Dermis microvascular lymphatic vessel endothelial cell (primary cell): ENCODE data around the gene APIP. TPM values are rescaled to one million over a fixed set of nuclear protein-coding genes. Genes with fewer than 3 reads are reported as not detected.
A peak's percentile ranks its signal among the peaks of the same experiment; 100 is the strongest.

ENCODE experiments used
- DNase-seq, 2 donors: peaks; one replicate each; pipeline versions ENCODE4 v3.0.0 to v3.0.0-alpha.2; 2010; ENCODE audit warnings: low read depth in 2 of 2
- total RNA-seq: library from RNA; depleted of rRNA; stranded (reverse); fragments of >200 nt; gene quantifications from 2 replicates; pipeline ENCODE4 v1.2.1, GENCODE V29; 2014

Gene APIP
- total RNA-seq, result 9.0 and 16.6 TPM in 2 replicates

- peak; percentile 94 to 99 for DNase-seq
Observed at GRCh38 chr11:34916015-34916842, at the start of gene APIP, which contains the start of gene PDHX. Gene APIP, minus strand, starts transcription at chr11:34916379. Its CDS starts 95 bp downstream, at chr11:34916284. Gene PDHX, plus strand, starts transcription at chr11:34916618. Its CDS starts 38 bp downstream, at chr11:34916656.

GRCh38 chr11:34964610-34965331, 48.6 kb upstream of the APIP start:
- no peak for DNase-seq

GRCh38 chr11:34963351-34963750, 47.2 kb upstream of the APIP start:
- DNase-seq, result no peak

- no peak for DNase-seq
Observed at GRCh38 chr11:34962034-34962433, 45.9 kb upstream of the APIP start.

- no peak for DNase-seq
Observed at GRCh38 chr11:34960277-34960676, 44.1 kb upstream of the APIP start.

GRCh38 chr11:34959770-34960169, 43.6 kb upstream of the APIP start:
- no peak for DNase-seq

GRCh38 chr11:34957606-34958005, 41.4 kb upstream of the APIP start:
- DNase-seq, result no peak

GRCh38 chr11:34957206-34957605, 41.0 kb upstream of the APIP start:
- no peak for DNase-seq

GRCh38 chr11:34953955-34954354, 37.8 kb upstream of the APIP start:
- no peak for DNase-seq

GRCh38 chr11:34948696-34949095, 32.5 kb upstream of the APIP start:
- peak in 1 of 2 donors; percentile 18 for DNase-seq

GRCh38 chr11:34944692-34945091, 28.5 kb upstream of the APIP start:
- DNase-seq, result no peak

- DNase-seq, result no peak
Observed at GRCh38 chr11:34941688-34942087, 25.5 kb upstream of the APIP start.

GRCh38 chr11:34940026-34940677, 24.0 kb upstream of the APIP start:
- DNase-seq, result no peak

GRCh38 chr11:34938611-34939010, 22.4 kb upstream of the APIP start:
- DNase-seq, result no peak

- no peak for DNase-seq
Observed at GRCh38 chr11:34936945-34937629, 20.9 kb upstream of the APIP start.

GRCh38 chr11:34929794-34930763, 13.9 kb upstream of the APIP start:
- no peak for DNase-seq

- no peak for DNase-seq
Observed at GRCh38 chr11:34928960-34929680, 12.9 kb upstream of the APIP start.

GRCh38 chr11:34928268-34928959, 12.2 kb upstream of the APIP start:
- DNase-seq, result no peak

GRCh38 chr11:34926831-34927132, 10.6 kb upstream of the APIP start:
- no peak for DNase-seq
